ENCODE measurements around the gene RHOBTB1.
"Not testable (repeated sequence)": the region's sequence is repeated elsewhere in the genome, so short reads cannot be mapped to it uniquely, and the experiment has no call there.

RHOBTB1 gene

DNA sequence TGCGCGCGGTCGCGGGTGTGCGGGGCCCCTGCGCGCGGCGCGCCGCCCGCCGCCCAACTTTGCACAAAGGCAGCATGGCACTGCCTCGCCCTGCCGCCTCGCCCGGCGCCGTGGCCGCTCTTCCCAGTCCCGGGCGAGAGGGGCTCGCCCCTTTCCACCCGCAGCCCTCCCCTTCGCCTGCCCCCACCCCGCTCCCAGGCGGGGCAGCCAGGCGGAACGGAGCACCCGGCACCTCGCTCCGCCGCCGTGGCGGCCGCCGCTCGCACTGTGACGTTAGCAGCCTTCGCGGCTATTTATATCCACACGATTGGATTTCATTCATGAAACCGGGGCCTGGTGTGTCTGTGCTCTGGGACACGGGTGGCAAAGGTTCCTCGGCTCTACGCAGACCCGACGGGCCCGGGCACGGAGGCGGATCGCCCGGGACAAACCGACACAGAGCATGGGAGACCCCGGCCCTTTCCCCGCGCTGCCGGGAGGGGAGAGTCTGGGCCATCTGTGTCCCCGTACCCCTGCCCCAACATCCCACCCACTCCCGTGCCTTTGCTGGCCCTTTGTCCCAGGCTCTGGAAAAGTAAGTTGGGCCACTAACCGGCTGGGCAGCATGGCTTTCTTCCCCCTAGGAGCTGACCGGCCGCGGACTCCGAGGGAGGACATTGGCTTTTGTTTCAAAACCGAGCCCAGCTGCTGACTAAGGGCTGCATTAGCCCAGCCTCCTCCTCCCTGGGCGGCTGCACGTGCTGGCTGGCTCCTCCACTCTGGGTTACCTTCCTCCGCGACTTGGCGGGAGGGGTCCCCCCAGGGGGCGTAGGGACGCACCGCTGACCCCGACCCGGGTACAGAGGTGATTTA lies at the start of gene RHOBTB1:
Gene RHOBTB1 (minus strand): TSS at position 128 of the 852 bp plus-strand sequence. CDS start 32,643 bp downstream, outside the sequence.
- no peak for DNase-seq (ENCODE audit: low read depth in 1 of 2, low spot score in 1 of 2)

DNA sequence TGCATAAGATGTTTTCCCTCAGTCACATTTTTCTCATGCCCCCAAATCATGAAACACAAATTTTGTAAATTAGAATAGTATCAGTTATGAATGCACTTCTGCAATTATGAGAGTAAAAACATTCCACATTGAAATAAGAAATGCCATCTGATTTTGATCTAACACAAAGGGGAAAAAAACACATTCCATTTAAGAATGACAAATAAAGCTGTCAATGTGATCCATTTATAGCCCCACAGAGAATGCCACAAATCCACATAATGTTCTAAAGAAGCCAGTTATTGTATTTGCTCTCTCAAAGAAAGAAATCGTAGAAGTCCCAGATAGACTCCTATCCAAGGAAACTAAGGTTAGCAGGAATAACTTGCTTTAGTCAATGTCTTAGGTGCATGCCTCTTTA lies 48.7 kb upstream of the RHOBTB1 start:
- no peak for DNase-seq (ENCODE audit: low read depth in 1 of 2, low spot score in 1 of 2)

- DNase-seq (ENCODE audit: low read depth in 1 of 2, low spot score in 1 of 2) = no peak
These were observed 46.7 kb upstream of the RHOBTB1 start for GRCh38 chr10:60990663-60991062.

GRCh38 chr10:60989400-60989876 lies 45.5 kb upstream of the RHOBTB1 start:
- DNase-seq (ENCODE audit: low read depth in 1 of 2, low spot score in 1 of 2) = no peak

- DNase-seq (ENCODE audit: low read depth in 1 of 2, low spot score in 1 of 2) = no peak
These were observed 42.8 kb upstream of the RHOBTB1 start for GRCh38 chr10:60986791-60987190.

GRCh38 chr10:60985951-60986350 lies 42.0 kb upstream of the RHOBTB1 start:
- no peak for DNase-seq (ENCODE audit: low read depth in 1 of 2, low spot score in 1 of 2)

GRCh38 chr10:60980997-60981396 lies 37.0 kb upstream of the RHOBTB1 start:
- DNase-seq (ENCODE audit: low read depth in 1 of 2, low spot score in 1 of 2) = no peak

GRCh38 chr10:60979667-60980104 lies 35.7 kb upstream of the RHOBTB1 start:
- no peak for DNase-seq (ENCODE audit: low read depth in 1 of 2, low spot score in 1 of 2)

DNA sequence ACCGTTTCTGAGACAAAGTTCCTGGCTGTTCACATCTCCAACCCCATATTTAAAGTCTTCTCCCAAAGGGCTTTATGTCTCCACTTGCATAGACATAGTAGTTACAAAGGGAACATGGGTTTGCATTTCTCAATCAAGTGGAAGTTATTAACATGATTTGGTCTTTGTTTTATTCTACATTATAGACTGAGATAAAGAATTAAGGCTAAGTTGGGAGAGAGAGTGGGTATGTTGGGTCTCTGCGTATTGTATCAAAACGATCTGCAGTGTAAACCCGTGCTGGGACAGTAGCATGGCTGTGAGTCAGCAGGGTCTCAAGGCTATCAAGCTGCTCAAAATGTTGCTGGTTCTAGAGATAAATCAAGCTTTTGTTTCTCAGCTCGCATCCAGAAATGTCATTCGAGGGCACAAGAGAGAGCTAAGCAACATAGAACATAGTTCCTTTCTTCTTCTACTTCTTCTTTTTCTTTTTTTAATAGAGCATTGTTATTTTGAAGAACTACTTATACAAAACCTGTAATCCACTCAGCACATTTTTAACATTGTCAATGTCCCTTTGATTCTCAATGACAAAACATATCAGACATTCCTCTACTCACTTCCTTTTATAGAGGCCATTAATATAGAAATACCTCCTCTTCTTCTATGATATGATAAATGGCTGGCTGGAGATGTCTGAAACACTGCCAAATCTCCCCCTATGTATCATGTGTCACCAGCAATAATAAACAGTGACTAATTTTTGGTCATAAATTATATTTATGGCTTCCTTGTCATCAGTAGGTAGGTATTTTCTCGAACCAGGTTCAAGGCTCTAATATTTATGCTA lies 34.5 kb upstream of the RHOBTB1 start:
- DNase-seq (ENCODE audit: low read depth in 1 of 2, low spot score in 1 of 2) = no peak

DNA sequence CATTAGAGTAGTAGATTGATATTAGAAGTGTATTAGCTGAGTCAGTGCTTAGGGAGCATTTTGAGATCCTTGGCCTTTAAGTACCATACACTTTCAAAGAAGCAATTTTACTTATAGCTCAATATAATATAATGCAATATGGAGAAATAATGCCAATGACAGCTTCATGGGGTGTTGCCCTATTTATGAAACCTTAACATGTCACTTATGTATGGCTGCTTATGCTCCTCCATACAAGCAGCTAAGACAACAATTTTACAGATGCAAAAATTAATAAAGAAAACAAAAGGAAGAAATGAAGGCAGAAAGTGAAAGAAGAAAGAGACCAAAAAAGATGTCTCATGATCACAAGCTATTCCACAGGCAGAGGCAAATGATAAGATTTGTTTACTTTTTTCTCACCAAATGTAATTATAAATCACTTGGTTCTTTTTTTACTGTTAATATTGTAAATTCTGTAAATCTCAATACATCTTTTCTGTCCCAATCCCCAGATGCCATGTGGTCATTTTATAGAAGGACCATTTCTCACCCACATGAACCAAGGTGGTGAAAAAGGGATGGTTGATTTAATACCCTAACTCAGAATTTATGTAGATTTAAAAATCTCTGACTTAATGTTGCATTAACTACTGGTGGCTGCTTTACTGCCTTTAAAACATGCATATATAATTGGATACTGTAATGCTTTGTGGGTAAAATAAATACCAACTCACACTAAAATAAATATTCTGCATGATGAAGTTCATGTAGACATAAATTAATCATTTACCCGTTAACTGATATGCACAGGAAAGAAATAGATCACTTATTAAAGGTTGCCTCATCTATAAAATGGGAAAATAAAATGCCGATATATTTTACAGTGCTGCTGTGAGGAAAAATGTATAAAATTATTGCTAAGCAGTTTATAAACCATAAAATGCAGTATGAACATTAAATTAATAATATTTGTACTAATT lies 33.5 kb upstream of the RHOBTB1 start:
- no peak for DNase-seq (ENCODE audit: low read depth in 1 of 2, low spot score in 1 of 2)

GRCh38 chr10:60976687-60977086 lies 32.7 kb upstream of the RHOBTB1 start:
- no peak for DNase-seq (ENCODE audit: low read depth in 1 of 2, low spot score in 1 of 2)

DNA sequence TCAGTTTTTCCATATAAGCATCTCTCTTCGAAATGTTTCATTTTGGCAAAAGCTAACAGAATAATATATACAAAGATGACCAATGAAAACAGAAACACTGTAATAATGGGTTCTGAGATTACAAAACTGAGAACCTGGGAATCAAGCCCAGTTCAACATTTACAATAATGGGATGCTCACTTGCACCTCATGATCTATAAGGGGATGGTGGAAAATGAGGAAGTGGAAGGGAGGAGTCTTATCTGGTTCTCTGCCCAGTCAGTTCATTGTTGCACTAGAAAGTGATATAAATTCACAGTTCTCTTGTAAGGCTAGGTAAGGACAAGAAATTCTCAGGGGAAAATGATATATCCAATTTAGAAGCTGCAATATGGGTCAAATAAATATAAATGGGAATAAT lies 31.7 kb upstream of the RHOBTB1 start:
- DNase-seq (ENCODE audit: low read depth in 1 of 2, low spot score in 1 of 2) = no peak

DNA sequence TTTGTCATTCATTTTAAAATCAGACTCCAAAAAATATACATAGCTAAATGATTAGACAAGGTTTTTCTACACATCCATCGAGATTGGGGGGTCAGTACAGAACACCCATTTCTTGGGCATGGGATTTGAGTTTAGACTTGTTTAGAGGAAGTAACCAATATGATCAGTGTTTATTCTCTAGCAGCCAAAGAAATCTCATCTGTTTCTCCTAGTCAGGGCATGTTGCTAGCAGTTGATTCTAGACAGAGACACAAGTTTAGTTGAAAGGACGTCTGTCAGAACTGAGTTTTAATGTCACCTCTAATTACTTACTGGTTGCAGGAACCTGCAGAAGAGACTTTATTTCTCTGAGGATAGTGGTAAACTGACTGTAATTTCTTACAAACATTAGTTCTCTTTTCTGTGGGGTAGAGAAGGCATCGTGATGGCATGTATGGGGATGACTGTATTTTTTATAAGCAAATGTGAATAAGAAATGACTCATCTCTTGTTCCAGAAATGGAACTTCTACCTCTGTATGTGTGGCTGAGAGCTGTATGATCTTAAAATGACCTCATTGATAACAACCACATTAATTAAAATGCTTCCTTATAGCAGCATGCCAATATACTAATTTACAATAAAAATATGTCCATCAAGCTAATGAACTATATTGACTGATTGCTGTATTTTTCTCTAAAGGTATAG lies 30.6 kb upstream of the RHOBTB1 start:
- no peak for DNase-seq (ENCODE audit: low read depth in 1 of 2, low spot score in 1 of 2)

GRCh38 chr10:60973086-60973485 lies 29.1 kb upstream of the RHOBTB1 start:
- no peak for DNase-seq (ENCODE audit: low read depth in 1 of 2, low spot score in 1 of 2)

DNA sequence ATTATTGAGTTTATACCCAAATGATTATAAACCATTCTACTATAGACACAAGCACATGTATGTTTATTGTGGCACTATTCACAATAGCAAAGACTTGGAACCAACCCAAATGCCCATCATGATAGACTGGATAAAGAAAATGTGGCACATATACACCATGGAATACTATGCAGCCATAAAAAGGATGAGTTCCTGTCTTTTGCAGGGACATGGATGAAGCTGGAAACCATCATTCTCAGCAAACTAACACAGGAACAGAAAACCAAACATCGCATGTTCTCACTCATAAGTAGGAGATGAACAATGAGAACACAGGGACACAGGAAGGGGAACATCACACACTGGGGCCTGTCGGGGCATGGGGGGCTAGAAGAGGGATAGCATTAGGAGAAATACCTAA lies 28.2 kb upstream of the RHOBTB1 start:
- not testable (repeated sequence) for DNase-seq (ENCODE audit: low read depth in 1 of 2, low spot score in 1 of 2)

- DNase-seq (ENCODE audit: low read depth in 1 of 2, low spot score in 1 of 2) = no peak
These were observed 26.5 kb upstream of the RHOBTB1 start for GRCh38 chr10:60970526-60970925.

GRCh38 chr10:60968504-60968903 lies 24.5 kb upstream of the RHOBTB1 start:
- DNase-seq (ENCODE audit: low read depth in 1 of 2, low spot score in 1 of 2) = no peak

DNA sequence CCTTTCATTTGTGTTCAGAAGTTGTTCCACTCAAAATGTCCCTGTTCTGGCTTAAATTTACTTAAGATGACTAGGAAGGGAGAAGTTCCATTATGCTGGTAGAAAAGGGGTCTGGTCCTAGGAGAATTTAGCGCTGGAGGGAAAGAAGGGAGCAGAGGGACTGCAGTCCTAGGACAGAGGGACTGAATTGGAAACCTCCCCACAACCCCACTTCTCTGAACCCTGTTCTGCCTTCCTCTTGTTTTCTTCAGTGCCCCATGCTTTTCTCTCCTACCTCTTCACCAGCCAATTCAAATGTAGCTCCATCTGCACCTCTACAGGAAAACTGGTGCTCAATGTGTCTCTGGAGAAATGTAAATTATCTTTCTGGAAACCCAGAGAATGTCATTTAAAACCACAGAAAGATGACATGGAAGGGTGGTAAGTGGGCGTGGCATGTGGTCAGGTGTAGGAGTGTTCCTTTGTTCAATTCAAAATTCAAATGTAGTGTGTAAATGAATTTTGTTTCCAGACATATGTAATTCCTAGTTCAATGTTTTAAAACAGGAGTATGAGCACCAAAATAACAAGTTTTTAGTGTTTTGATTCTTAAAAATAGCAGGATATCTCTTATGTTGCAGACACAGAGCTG lies 24.0 kb upstream of the RHOBTB1 start:
- no peak for DNase-seq (ENCODE audit: low read depth in 1 of 2, low spot score in 1 of 2)

GRCh38 chr10:60967260-60967659 lies 23.3 kb upstream of the RHOBTB1 start:
- DNase-seq (ENCODE audit: low read depth in 1 of 2, low spot score in 1 of 2) = no peak

DNA sequence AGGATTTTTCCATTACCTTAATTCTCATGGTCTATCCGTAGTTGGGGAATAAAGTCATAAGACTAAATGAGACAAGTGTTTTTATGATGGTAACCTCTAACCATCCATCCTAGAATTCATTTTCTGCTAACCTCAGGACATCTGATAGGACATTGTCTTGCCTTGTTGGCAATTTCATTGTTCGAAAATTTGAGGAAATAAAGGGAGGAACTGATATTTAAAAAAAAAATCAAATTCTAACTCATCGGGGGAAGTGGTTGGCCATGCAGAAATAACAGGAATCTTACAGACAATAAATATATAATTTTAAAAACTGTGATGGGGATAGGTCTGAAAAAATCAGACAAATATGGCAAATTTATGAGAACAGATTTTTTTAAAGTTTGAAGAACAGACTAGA lies 21.7 kb upstream of the RHOBTB1 start:
- no peak for DNase-seq (ENCODE audit: low read depth in 1 of 2, low spot score in 1 of 2)
